ENCODE data around the gene SLC5A9. TPM values are rescaled to one million over a fixed set of nuclear protein-coding genes. Genes with fewer than 3 reads are reported as not detected.

SLC5A9 gene
- total and polyA plus RNA-seq, 2 donors (not counting 1 experiment from before 2014, with no cell fraction given): 0.07 TPM; not detected in 1

DNA sequence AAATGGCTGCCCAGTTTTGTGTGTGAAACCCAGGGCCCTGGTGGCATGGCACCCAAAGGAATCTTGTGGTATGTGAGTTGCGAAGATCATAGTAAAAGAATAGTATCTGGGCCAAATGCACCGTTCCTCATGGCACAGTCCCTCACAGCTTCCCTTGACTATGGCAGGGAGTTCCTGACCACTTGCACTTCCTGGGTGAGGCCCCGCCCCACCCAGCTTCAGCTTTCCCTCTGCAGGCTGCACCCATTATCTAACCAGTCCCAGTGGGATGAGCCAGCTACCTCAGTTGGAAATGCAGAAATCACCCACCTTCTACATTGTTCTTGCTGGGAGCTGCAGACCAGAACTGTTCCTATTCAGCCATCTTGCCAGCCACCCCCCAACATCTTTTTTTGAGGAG lies 63.0 kb downstream of the SLC5A9 start:
- WGBS (ENCODE audit: insufficient coverage): 79% methylated on average over 2 of the region's 3 CpGs
- Histone ChIP-seq H3K79me2 (ENCODE audit: control insufficient read depth, insufficient read depth, low read length) (no peaks in the 10 kb centered on the region), H3K4me2 (replicated peaks; ENCODE audit: low read depth, low read length, poor library complexity, severe bottlenecking) (no peak overlapping the region), H3K36me3 (replicated peaks in 1 of 2; ENCODE audit: control extremely low read depth in 1 of 2, control insufficient read depth in 1 of 2, extremely low read depth in 1 of 2, insufficient read depth in 2 of 2, low read length in 1 of 2) (no peaks in the 10 kb centered on the region), H3K27ac (ENCODE audit: low read length in 2 of 2) (no peak overlapping the region), H3K27me3 (replicated peaks in 1 of 4; ENCODE audit: control extremely low read depth in 1 of 4, control insufficient read depth in 3 of 4, insufficient read depth in 4 of 4, low read length in 3 of 4) (peaks cover 0 to 2% (median 0%) of the 10 kb centered on the region in 4 experiments), H4K20me1 (ENCODE audit: control insufficient read depth, insufficient read depth, low read length, poor library complexity, severe bottlenecking) (no peaks in the 10 kb centered on the region), H3K4me1 (ENCODE audit: control insufficient read depth in 2 of 2, insufficient read depth in 2 of 2, low read length in 2 of 2) (no peaks in the 10 kb centered on the region), H2AFZ (ENCODE audit: insufficient read depth, low read depth, low read length, poor library complexity, severe bottlenecking) (no peak overlapping the region), H3K9me3 (ENCODE audit: control extremely low read depth in 1 of 3, control insufficient read depth in 2 of 3, insufficient read depth in 1 of 3, low read length in 2 of 3) (peaks cover 0 to 8% (median 0%) of the 10 kb centered on the region in 3 donors), H3K9ac (ENCODE audit: low read length) (no peak overlapping the region), H3K4me3 (ENCODE audit: control extremely low read depth in 1 of 5, extremely low read depth in 1 of 5, insufficient read depth in 1 of 5, low read depth in 2 of 5, low read length in 4 of 5) (no peak overlapping the region)
- TF ChIP-seq, protein P1, sequence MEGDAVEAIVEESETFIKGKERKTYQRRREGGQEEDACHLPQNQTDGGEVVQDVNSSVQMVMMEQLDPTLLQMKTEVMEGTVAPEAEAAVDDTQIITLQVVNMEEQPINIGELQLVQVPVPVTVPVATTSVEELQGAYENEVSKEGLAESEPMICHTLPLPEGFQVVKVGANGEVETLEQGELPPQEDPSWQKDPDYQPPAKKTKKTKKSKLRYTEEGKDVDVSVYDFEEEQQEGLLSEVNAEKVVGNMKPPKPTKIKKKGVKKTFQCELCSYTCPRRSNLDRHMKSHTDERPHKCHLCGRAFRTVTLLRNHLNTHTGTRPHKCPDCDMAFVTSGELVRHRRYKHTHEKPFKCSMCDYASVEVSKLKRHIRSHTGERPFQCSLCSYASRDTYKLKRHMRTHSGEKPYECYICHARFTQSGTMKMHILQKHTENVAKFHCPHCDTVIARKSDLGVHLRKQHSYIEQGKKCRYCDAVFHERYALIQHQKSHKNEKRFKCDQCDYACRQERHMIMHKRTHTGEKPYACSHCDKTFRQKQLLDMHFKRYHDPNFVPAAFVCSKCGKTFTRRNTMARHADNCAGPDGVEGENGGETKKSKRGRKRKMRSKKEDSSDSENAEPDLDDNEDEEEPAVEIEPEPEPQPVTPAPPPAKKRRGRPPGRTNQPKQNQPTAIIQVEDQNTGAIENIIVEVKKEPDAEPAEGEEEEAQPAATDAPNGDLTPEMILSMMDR (IDR thresholded peaks at IDR 0.05): no peak
- TF ChIP-seq EZH2 (IDR thresholded peaks at IDR 0.05; ENCODE audit: borderline replicate concordance, insufficient read depth, low read depth, low read length, poor library complexity, severe bottlenecking): no peak
- no peak for DNase-seq
- Mint-ChIP-seq H3K4me1 (no peaks in the 10 kb centered on the region), H3K27me3 (peaks cover 5% of the 10 kb centered on the region), H3K27ac (no peak overlapping the region), H3K9me3 (ENCODE audit: insufficient read depth) (peaks cover 5% of the 10 kb centered on the region), H3K4me3 (no peak overlapping the region)
- ATAC-seq (ENCODE audit: low read depth): no peak
- ChIA-PET CTCF (interaction anchor here (0.7 kb wide), 1 partner anchor 562 kb away, joined by 3 read pairs; no protein-coding TSS in a partner anchor), POLR2A (no interaction called here)
- intact Hi-C loops (cut with micrococcal nuclease): no loop called here

DNA sequence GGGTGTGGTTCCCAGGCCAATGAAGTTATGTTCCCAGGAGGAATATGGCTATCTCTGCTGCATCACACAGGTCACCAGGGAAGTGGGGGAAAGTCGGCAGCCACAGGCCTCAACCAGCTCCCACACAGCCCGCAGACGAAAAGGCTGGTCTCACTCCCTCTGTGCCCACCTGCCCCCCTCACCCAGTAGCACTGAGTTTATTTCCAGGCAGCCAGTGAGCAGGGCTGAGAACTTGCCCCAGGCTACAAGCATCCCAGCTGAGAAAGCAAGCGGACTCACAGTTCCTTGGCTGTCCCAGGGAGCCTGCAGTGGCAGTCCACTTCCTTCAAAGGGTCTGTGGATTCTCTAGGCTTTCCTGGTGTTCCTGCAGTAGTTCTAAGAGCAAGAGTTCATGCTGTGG lies 68.9 kb downstream of the SLC5A9 start:
- no peak for TF ChIP-seq EZH2 (IDR thresholded peaks at IDR 0.05; ENCODE audit: borderline replicate concordance, insufficient read depth, low read depth, low read length, poor library complexity, severe bottlenecking)
- TF ChIP-seq, protein P1 (IDR thresholded peaks at IDR 0.05): no peak
- Mint-ChIP-seq H3K4me1 (no peaks in the 10 kb centered on the region), H3K27ac (no peak overlapping the region), H3K27me3 (no peaks in the 10 kb centered on the region), H3K4me3 (no peak overlapping the region), H3K9me3 (ENCODE audit: insufficient read depth) (no peaks in the 10 kb centered on the region)
- POLR2A ChIA-PET: no interaction called here
- Histone ChIP-seq H3K4me3 (ENCODE audit: control extremely low read depth in 1 of 5, extremely low read depth in 1 of 5, insufficient read depth in 1 of 5, low read depth in 2 of 5, low read length in 4 of 5) (no peak overlapping the region), H3K79me2 (ENCODE audit: control insufficient read depth, insufficient read depth, low read length) (no peaks in the 10 kb centered on the region), H3K27ac (ENCODE audit: low read length in 2 of 2) (no peak overlapping the region), H3K9ac (ENCODE audit: low read length) (no peak overlapping the region), H3K36me3 (replicated peaks in 1 of 2; ENCODE audit: control extremely low read depth in 1 of 2, control insufficient read depth in 1 of 2, extremely low read depth in 1 of 2, insufficient read depth in 2 of 2, low read length in 1 of 2) (no peaks in the 10 kb centered on the region), H3K9me3 (ENCODE audit: control extremely low read depth in 1 of 3, control insufficient read depth in 2 of 3, insufficient read depth in 1 of 3, low read length in 2 of 3) (peaks cover 0 to 8% (median 0%) of the 10 kb centered on the region in 3 donors), H4K20me1 (ENCODE audit: control insufficient read depth, insufficient read depth, low read length, poor library complexity, severe bottlenecking) (no peaks in the 10 kb centered on the region), H3K4me1 (ENCODE audit: control insufficient read depth in 2 of 2, insufficient read depth in 2 of 2, low read length in 2 of 2) (no peaks in the 10 kb centered on the region), H3K4me2 (replicated peaks; ENCODE audit: low read depth, low read length, poor library complexity, severe bottlenecking) (no peak overlapping the region), H2AFZ (ENCODE audit: insufficient read depth, low read depth, low read length, poor library complexity, severe bottlenecking) (no peak overlapping the region), H3K27me3 (replicated peaks in 1 of 4; ENCODE audit: control extremely low read depth in 1 of 4, control insufficient read depth in 3 of 4, insufficient read depth in 4 of 4, low read length in 3 of 4) (peaks cover 0 to 2% (median 0%) of the 10 kb centered on the region in 4 experiments)
- intact Hi-C loops (cut with micrococcal nuclease): no loop called here
- CTCF ChIA-PET: no interaction called here
- WGBS (ENCODE audit: insufficient coverage): 98% methylated on average over 4 of the region's 4 CpGs
- ATAC-seq (ENCODE audit: low read depth) (no peak), DNase-seq (no peak)

Measured in B cell (primary cell).